NCI-H748 treated with DMSO at 0.1 percent for 48 hours (cell line): Measurements from ENCODE around the gene CCDC150.
A peak's percentile ranks its signal among the peaks of the same experiment; 100 is the strongest.
"Not testable (repeated sequence)": the region's sequence is repeated elsewhere in the genome, so short reads cannot be mapped to it uniquely, and the experiment has no call there.

Experiments used
- DNase-seq: peaks from one replicate; lab custom pipeline; 2025; lab: John Stamatoyannopoulos, UW

Gene CCDC150

GRCh38 chr2:196712867-196713266, 73.4 kb downstream of the CCDC150 start:
- no peak for DNase-seq

DNA sequence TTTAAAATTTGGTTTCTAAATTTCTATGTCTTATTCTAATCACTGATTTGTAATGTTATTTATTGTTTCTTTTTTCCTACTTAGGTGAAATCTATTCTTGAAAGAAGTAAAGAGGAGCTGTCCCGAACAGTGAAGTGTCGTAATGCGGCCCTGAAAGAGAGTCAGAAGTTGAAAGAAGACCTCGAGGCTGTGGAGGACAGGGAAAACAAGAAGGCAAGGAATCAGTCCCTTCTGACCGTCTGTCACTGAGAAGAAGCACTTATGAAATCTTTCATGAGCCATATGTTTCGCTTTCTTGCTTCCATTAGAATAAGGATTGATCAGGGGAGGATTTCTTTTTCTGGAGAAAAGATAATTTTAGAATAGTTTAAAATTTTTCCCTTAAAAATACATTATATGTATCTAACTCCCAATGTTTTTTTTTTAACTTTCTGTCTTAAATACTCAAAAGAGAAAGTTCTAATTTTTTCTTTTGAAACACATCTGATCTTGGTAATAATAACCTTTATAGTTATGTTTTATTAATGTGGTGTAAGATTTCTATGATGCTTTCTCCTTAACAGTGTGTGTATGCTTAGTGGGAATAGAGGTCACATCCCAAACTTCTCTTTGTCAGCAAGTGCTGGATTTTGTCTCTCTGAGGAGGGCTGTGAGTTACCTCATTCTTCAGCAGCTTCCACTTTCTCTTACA, 79.0 kb downstream of the CCDC150 start:
- no peak for DNase-seq

GRCh38 chr2:196719110-196719872, 79.8 kb downstream of the CCDC150 start:
- no peak for DNase-seq

- DNase-seq = no peak
These were observed 84.1 kb downstream of the CCDC150 start for GRCh38 chr2:196723571-196723970.

DNA sequence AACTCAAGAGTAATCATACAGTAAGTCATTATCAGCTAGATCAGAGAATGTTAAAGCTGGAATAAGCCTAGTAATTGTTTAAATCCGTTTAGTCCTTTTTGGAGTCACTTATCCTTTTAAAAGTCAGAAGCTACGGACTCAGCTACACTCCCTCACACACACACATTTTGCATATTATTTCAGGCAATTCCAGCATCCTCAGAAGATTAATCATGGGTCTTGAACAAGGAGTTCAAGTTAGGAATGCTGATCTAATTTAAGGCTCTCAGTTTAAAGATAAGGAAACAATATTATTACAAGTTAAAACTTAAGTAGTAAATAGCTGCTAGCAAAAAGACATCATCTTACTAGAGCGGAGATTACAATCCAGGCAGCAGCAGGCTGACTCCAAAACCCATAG, 85.7 kb downstream of the CCDC150 start:
- DNase-seq = no peak

- no peak for DNase-seq
These were observed 86.4 kb downstream of the CCDC150 start for GRCh38 chr2:196725882-196726281.

DNA sequence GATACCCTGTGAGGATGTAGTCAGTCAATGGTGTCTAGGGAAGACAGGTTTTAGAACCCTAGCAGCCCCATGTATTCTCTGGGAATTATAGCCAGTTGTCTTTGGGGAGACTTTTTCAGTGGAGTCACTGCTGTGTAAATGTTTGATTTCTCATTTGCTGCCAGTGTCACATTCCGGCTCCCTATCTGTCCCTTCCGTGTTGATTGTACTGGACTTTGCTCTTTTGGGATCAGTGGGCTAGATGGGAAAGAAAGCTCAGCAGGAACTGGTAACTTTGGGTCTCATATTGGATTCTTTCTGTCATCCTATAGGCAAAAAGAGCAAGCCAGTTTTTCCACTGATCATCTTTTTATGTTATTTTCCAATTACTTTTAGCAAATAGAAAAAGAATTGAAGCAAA, 89.9 kb downstream of the CCDC150 start:
- DNase-seq = no peak

GRCh38 chr2:196736646-196737045, 97.1 kb downstream of the CCDC150 start:
- DNase-seq = not testable (repeated sequence)

GRCh38 chr2:196737046-196737445, 97.5 kb downstream of the CCDC150 start:
- no peak for DNase-seq

- DNase-seq = no peak
These were observed 99.5 kb downstream of the CCDC150 start for GRCh38 chr2:196739031-196739430.

DNA sequence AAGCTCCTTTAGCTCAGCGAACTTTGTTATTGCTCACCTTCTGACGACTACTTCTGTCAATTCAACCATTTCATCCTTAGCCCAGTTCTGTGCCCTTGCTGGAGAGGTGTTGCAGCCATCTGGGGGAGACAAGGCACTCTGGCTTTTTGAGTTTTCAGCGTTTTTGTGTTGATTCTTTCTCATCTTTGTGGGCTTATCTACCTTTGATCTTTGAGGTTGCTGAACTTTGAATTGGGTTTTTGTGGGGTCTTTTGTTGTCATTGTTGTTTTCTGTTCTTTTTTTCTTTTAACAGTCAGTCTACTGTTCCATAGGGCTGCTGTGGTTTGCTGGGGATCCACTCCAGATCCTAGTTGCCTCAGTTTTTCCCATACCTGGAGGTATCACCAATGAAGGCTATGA, 102.7 kb downstream of the CCDC150 start:
- no peak for DNase-seq

GRCh38 chr2:196742685-196743084, 103.2 kb downstream of the CCDC150 start:
- DNase-seq = no peak

- DNase-seq = no peak
These were observed 103.7 kb downstream of the CCDC150 start for GRCh38 chr2:196743165-196743564.

- DNase-seq = no peak
These were observed 106.2 kb downstream of the CCDC150 start for GRCh38 chr2:196745711-196746110.

DNA sequence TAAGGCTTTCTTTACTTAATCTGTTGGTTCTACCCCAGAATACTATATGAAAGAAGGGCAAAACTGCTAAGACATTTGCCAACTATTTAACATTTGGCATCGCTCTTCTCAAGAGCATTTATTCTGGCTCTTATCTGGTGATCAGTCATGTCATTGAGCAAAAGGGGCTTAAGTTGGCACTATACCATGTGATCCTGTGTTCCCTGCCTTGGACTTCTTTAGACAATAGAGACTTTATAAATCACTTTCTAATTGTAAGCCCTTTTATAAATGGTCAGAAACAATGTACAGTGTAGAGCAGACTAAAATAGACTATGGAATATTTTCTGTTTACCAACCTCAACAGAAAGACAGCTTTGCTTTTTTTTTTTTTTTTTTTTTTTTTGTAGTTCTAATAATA, 107.9 kb downstream of the CCDC150 start:
- no peak for DNase-seq

- no peak for DNase-seq
These were observed 108.6 kb downstream of the CCDC150 start for GRCh38 chr2:196748123-196748522.

DNA sequence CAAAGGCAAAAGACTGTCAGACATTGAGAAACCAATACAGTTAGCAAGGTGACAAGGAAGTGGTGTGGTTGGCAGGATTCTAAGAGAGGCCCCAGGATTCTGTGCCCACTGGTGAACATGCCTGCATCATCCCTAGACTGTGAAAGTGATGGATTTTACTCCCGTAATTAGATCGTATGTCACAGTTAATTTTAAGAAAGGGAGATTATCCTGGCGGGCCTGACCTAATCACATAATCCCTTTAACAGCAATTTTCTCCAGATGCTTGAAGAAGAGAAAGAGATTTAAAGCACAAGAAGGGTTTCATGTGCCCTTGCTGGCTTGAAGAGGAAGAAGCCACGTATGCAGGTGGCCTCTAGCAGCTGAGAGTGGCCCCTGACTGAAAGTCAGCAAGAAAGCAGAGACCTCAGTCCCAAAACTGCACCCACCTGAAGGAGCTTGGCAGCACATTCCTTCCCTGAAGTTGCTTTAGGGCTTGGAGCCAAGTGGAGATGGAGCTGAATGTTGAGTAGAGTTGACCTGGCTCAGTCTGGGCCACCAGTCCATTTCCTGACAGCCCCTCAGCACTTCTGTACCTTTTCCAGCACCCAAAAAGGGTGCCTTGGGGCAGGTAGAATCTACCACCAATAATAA, 110.9 kb downstream of the CCDC150 start:
- no peak for DNase-seq

- peak; percentile 44 for DNase-seq
These were observed 111.6 kb downstream of the CCDC150 start for GRCh38 chr2:196750977-196751631.

- DNase-seq = no peak
These were observed 119.2 kb downstream of the CCDC150 start for GRCh38 chr2:196758474-196759377.

GRCh38 chr2:196759378-196759706, 119.8 kb downstream of the CCDC150 start:
- no peak for DNase-seq

DNA sequence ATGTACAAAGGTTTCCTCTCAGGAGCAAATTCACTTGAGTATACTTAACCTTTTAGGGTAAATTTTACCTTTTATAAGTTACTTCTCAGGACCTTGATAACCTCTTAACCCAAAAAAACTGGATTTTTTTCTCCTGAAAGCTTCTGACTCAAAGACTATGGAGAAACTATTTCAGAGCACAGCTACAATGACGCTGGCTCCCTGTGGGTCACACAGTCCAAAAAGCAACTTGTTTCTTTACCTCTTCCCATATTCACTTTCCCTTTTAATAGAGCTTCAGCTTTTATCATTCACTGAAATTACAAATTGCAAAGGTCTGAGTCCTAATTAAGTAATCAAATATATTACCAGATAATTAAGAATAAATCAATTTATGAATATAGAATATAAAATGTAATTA, 127.6 kb downstream of the CCDC150 start:
- DNase-seq = no peak
